Spleen (tissue), 11 donors: ENCODE measurements around the gene MAPK7. TPM values are rescaled to one million over a fixed set of nuclear protein-coding genes. Genes with fewer than 3 reads are reported as not detected.

Source experiments
- DNase-seq: peaks from one replicate; pipeline ENCODE4 v3.0.0-alpha.2; 2020
- H3K27ac ChIP-seq, 8 donors: fragments of 200-600 bp; sonication (generic) in 7 of 8; 1 replicate in 4 of 8; 2 replicates in 4 of 8; pipeline versions ENCODE4 v1.5.0 to v1.8.0; 2016 to 2021; ENCODE audit warnings: inconsistent platforms in 4 of 8, mild to moderate bottlenecking in 4 of 8, moderate library complexity in 1 of 8
- H3K27me3 ChIP-seq, 7 donors: fragments of 200-600 bp; sonication (generic) in 6 of 7; replicated peaks in 1 of 7; 1 replicate in 4 of 7; 2 replicates in 3 of 7; pipeline versions ENCODE4 v1.5.0 to v1.8.0; 2016 to 2021; ENCODE audit warnings: inconsistent platforms in 3 of 7, mild to moderate bottlenecking in 1 of 7
- H3K36me3 ChIP-seq, 6 donors: fragments of 200-600 bp; sonication (generic) in 5 of 6; 1 replicate in 4 of 6; 2 replicates in 2 of 6; pipeline versions ENCODE4 v1.5.0 to v1.8.0; 2016 to 2021; ENCODE audit warnings: inconsistent platforms in 2 of 6
- H3K4me1 ChIP-seq, 6 donors: fragments of 200-600 bp; sonication (generic) in 5 of 6; 1 replicate in 3 of 6; 2 replicates in 3 of 6; pipeline versions ENCODE4 v1.5.0 to v1.8.0; 2016 to 2021; ENCODE audit warnings: inconsistent platforms in 3 of 6
- H3K4me3 ChIP-seq, 8 donors: fragments of 200-600 bp; sonication (generic) in 7 of 8; 1 replicate in 4 of 8; 2 replicates in 4 of 8; pipeline versions ENCODE4 v1.5.0 to v1.8.0; 2016 to 2021; ENCODE audit warnings: inconsistent platforms in 4 of 8, mild to moderate bottlenecking in 4 of 8, moderate library complexity in 2 of 8
- H3K9me3 ChIP-seq, 8 donors: fragments of 200-600 bp; sonication (generic) in 7 of 8; 1 replicate in 4 of 8; 2 replicates in 4 of 8; pipeline versions ENCODE4 v1.5.0 to v1.8.0; 2016 to 2021; ENCODE audit warnings: inconsistent platforms in 4 of 8
- CTCF ChIP-seq, 11 experiments: fragments of 200-600 bp in 7 of 11; fragments of 450-650 bp in 4 of 11; sonication (generic) in 4 of 11; IDR thresholded peaks in 8 of 11; conservative IDR thresholded peaks in 3 of 11; 1 replicate in 7 of 11; 2 replicates in 4 of 11; pipeline versions ENCODE4 v1.4.0 to v1.8.0; 2016 to 2021; ENCODE audit warnings: antibody characterized with exemption in 11 of 11, inconsistent platforms in 4 of 11, mild to moderate bottlenecking in 1 of 11
- POLR2A ChIP-seq, 3 donors: fragments of 450-650 bp; IDR thresholded peaks; one replicate each; pipeline ENCODE4 v1.5.1; 2017; ENCODE audit warnings: antibody characterized with exemption in 3 of 3, mild to moderate bottlenecking in 1 of 3
- POLR2AphosphoS5 ChIP-seq, 3 donors: sonication (generic); formaldehyde crosslinking; IDR thresholded peaks; one replicate each; pipeline ENCODE4 v1.5.1; 2017; ENCODE audit warnings: antibody characterized with exemption in 3 of 3
- WGBS, 5 donors: extraction: QIAGEN DNeasy Blood & Tissue Kit in 3 of 5; methylation state at CpG; one replicate each; pipeline versions ENCODE4 v1.1.5 to v1.1.7; 2013 to 2018; 5-methylcytosine and 5-hydroxymethylcytosine counted together
- intact Hi-C: fragments of 100-400 bp; cut with DNase I; formaldehyde crosslinking; loops from one replicate; pipeline ENCODE4 v1.15.0; 2023; ENCODE audit warnings: low total_unique reads
- polyA plus RNA-seq, 3 donors: library from polyadenylated mRNA; stranded (reverse); fragments of 200-250 nt; gene quantifications; one replicate each; pipeline ENCODE4 v1.2.1, GENCODE V29; 2013
- total RNA-seq, 7 donors: library from RNA; depleted of rRNA in 3 of 7; stranded (reverse); fragments of >200 nt in 3 of 7; fragmentation: NEBNext Ultra II Directional in 4 of 7; extraction: Animal tissue kit (Norgen Biotek cat#: 25700) in 4 of 7; gene quantifications; one replicate each; pipeline versions ENCODE4 v1.1.0 to v1.2.1, GENCODE V29; 2016 to 2021
- donor health status: healthy with polysubstance abuse.
- donor health status: DM: no; HTN: no; CAD: no; lungs with moderate emphysema.
- donor health status: DM: no; HTN: no; CAD: no.
- donor health status: Bipolar disorder and iron deficiency.
- donor health status: healthy.
- donor health status: DM: no; HTN: no; CAD: no.
- donor health status: DM: yes; HTN: yes; CAD: no.

MAPK7 gene
- total and polyA plus RNA-seq, 10 donors = 5.7 to 56.2 (median 30.3) TPM

GRCh38 chr17:19411631-19412030 is 33.3 kb downstream of the MAPK7 start:
- TF ChIP-seq POLR2A (IDR thresholded peaks at IDR 0.05) (no peak), CTCF (IDR thresholded peaks at IDR 0.05 in 8 of 11, conservative IDR thresholded peaks at IDR 0.05 in 3 of 11) (no peak), POLR2AphosphoS5 (IDR thresholded peaks at IDR 0.05) (no peak)
- H3K27ac ChIP-seq = no peak overlapping the region
- no peaks in the 10 kb centered on the region for H3K36me3 ChIP-seq
- H3K4me1 ChIP-seq = peaks cover 0 to 18% (median 3%) of the 10 kb centered on the region in 6 donors
- H3K4me3 ChIP-seq = peak overlapping the region in 2 of 8 donors; percentile 22 to 47
- 73 to 82% (median 75%) methylated on average over 9 of the region's 9 CpGs for WGBS, 5 donors
- peaks cover 0 to 27% (median 0%) of the 10 kb centered on the region in 7 donors for H3K27me3 ChIP-seq
- intact Hi-C loops = no loop called here
- no peaks in the 10 kb centered on the region for H3K9me3 ChIP-seq
- no peak for DNase-seq

- TF ChIP-seq POLR2AphosphoS5 (IDR thresholded peaks at IDR 0.05) (no peak), POLR2A (IDR thresholded peaks at IDR 0.05) (no peak), CTCF (IDR thresholded peaks at IDR 0.05 in 8 of 11, conservative IDR thresholded peaks at IDR 0.05 in 3 of 11) (no peak)
- Histone ChIP-seq H3K36me3 (no peaks in the 10 kb centered on the region), H3K27ac (no peak overlapping the region), H3K4me3 (no peak overlapping the region), H3K27me3 (peaks cover 0 to 27% (median 0%) of the 10 kb centered on the region in 7 donors), H3K9me3 (no peaks in the 10 kb centered on the region), H3K4me1 (peaks cover 0 to 18% (median 3%) of the 10 kb centered on the region in 6 donors)
- WGBS, 5 donors = 86 to 96% (median 94%) methylated on average over 7 to 16 of the region's 16 CpGs
- DNase-seq = no peak
- intact Hi-C loops = no loop called here
Observed at GRCh38 chr17:19412510-19412909, 34.2 kb downstream of the MAPK7 start.

- no peak for DNase-seq
- H3K27ac ChIP-seq = no peak overlapping the region
Observed at GRCh38 chr17:19412984-19413383, 34.7 kb downstream of the MAPK7 start.

GRCh38 chr17:19413761-19414160 is 35.5 kb downstream of the MAPK7 start:
- TF ChIP-seq POLR2A (IDR thresholded peaks at IDR 0.05) (no peak), POLR2AphosphoS5 (IDR thresholded peaks at IDR 0.05) (no peak), CTCF (IDR thresholded peaks at IDR 0.05 in 8 of 11, conservative IDR thresholded peaks at IDR 0.05 in 3 of 11) (no peak)
- Histone ChIP-seq H3K36me3 (no peaks in the 10 kb centered on the region), H3K27ac (no peak overlapping the region), H3K4me1 (peaks cover 0 to 18% (median 3%) of the 10 kb centered on the region in 6 donors), H3K4me3 (no peak overlapping the region), H3K9me3 (no peaks in the 10 kb centered on the region), H3K27me3 (peaks cover 0 to 27% (median 0%) of the 10 kb centered on the region in 7 donors)
- WGBS, 5 donors = 77 to 92% (median 89%) methylated on average over 5 of the region's 5 CpGs
- DNase-seq = no peak
- intact Hi-C loops = no loop called here

More at GRCh38 chr17:19412984-19413383, 34.7 kb downstream of the MAPK7 start:
- Histone ChIP-seq H3K27me3 (peaks cover 0 to 27% (median 0%) of the 10 kb centered on the region in 7 donors), H3K36me3 (no peaks in the 10 kb centered on the region), H3K4me1 (peaks cover 0 to 18% (median 3%) of the 10 kb centered on the region in 6 donors), H3K4me3 (no peak overlapping the region), H3K9me3 (no peaks in the 10 kb centered on the region)
- 88 to 93% (median 90%) methylated on average over 10 to 12 of the region's 12 CpGs for WGBS, 5 donors
- TF ChIP-seq POLR2A (IDR thresholded peaks at IDR 0.05) = no peak
- TF ChIP-seq POLR2AphosphoS5 (IDR thresholded peaks at IDR 0.05) = no peak
- intact Hi-C loops = no loop called here
